Liver (tissue), 3 donors: ENCODE results near the gene SLPI.

ENCODE experiments used
- GABPA ChIP-seq, 2 donors: IDR thresholded peaks in 1 of 2; conservative IDR thresholded peaks in 1 of 2; 2 replicates each; pipeline ENCODE4 v1.6.1; 2016; ENCODE audit warnings: antibody characterized with exemption in 2 of 2, mild to moderate bottlenecking in 1 of 2, moderate library complexity in 1 of 2
- HNF4G ChIP-seq: IDR thresholded peaks from 2 replicates; pipeline ENCODE4 v1.6.1; 2016; ENCODE audit warnings: antibody characterized with exemption
- JUND ChIP-seq, 2 donors: IDR thresholded peaks; 2 replicates each; pipeline ENCODE4 v1.6.1; 2016; ENCODE audit warnings: antibody characterized with exemption in 2 of 2
- SP1 ChIP-seq: IDR thresholded peaks from 2 replicates; pipeline ENCODE4 v1.6.1; 2018; ENCODE audit warnings: antibody characterized with exemption, mild to moderate bottlenecking
- TAF1 ChIP-seq: conservative IDR thresholded peaks from 2 replicates; pipeline ENCODE4 v1.6.1; 2016; ENCODE audit warnings: antibody characterized with exemption, mild to moderate bottlenecking
- YY1 ChIP-seq: IDR thresholded peaks from 2 replicates; pipeline ENCODE4 v1.6.1; 2016; ENCODE audit warnings: antibody characterized with exemption, mild to moderate bottlenecking
- TF ChIP-seq, protein P1 (sequence below): fragments of 150-350 bp; IDR thresholded peaks from 2 replicates; pipeline ENCODE4 v1.5.1; 2017; ENCODE audit warnings: improper control_type of control experiment, low read depth, low read length; ENCODE audit not compliant: missing input control
- TF ChIP-seq, protein P2 (sequence below): IDR thresholded peaks from 2 replicates; pipeline ENCODE4 v1.6.1; 2016; ENCODE audit warnings: antibody characterized with exemption
- TF ChIP-seq, protein P3 (sequence below): IDR thresholded peaks from 2 replicates; pipeline ENCODE4 v1.6.1; 2016; ENCODE audit warnings: antibody characterized with exemption
- TF ChIP-seq, protein P4 (sequence below): IDR thresholded peaks from 2 replicates; pipeline ENCODE4 v1.6.1; 2016; ENCODE audit warnings: antibody characterized with exemption, mild to moderate bottlenecking
- TF ChIP-seq, protein P5 (sequence below): IDR thresholded peaks from 2 replicates; pipeline ENCODE4 v1.6.1; 2016; ENCODE audit warnings: antibody characterized with exemption
- donor health status: healthy.
- donor health status: healthy.

DNA sequence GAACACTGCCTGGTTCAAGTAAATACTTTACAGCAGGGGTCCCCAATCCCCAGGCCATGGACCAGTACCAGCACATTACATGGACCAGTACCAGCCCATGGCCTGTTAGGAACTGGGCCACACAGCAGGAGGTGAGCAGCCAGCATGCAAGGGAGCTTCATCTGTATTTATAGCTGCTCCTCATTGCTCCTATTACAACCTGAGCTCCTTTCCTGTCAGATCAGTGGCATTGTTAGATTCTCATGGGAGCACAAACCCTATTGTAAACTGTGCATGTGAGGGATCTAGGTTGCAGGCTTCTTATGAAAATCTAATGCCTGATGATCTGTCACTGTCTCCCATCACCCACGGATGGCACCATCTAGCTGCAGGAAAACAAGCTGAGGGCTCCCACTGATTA is 40.3 kb upstream of the SLPI start:
- TF ChIP-seq, protein P1, sequence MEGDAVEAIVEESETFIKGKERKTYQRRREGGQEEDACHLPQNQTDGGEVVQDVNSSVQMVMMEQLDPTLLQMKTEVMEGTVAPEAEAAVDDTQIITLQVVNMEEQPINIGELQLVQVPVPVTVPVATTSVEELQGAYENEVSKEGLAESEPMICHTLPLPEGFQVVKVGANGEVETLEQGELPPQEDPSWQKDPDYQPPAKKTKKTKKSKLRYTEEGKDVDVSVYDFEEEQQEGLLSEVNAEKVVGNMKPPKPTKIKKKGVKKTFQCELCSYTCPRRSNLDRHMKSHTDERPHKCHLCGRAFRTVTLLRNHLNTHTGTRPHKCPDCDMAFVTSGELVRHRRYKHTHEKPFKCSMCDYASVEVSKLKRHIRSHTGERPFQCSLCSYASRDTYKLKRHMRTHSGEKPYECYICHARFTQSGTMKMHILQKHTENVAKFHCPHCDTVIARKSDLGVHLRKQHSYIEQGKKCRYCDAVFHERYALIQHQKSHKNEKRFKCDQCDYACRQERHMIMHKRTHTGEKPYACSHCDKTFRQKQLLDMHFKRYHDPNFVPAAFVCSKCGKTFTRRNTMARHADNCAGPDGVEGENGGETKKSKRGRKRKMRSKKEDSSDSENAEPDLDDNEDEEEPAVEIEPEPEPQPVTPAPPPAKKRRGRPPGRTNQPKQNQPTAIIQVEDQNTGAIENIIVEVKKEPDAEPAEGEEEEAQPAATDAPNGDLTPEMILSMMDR: no peak
- TF ChIP-seq YY1: no peak
- TF ChIP-seq, protein P2, sequence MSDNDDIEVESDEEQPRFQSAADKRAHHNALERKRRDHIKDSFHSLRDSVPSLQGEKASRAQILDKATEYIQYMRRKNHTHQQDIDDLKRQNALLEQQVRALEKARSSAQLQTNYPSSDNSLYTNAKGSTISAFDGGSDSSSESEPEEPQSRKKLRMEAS: no peak
- TF ChIP-seq, protein P3, sequence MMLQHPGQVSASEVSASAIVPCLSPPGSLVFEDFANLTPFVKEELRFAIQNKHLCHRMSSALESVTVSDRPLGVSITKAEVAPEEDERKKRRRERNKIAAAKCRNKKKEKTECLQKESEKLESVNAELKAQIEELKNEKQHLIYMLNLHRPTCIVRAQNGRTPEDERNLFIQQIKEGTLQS: no peak
- TF ChIP-seq SP1: no peak
- TF ChIP-seq, protein P4, sequence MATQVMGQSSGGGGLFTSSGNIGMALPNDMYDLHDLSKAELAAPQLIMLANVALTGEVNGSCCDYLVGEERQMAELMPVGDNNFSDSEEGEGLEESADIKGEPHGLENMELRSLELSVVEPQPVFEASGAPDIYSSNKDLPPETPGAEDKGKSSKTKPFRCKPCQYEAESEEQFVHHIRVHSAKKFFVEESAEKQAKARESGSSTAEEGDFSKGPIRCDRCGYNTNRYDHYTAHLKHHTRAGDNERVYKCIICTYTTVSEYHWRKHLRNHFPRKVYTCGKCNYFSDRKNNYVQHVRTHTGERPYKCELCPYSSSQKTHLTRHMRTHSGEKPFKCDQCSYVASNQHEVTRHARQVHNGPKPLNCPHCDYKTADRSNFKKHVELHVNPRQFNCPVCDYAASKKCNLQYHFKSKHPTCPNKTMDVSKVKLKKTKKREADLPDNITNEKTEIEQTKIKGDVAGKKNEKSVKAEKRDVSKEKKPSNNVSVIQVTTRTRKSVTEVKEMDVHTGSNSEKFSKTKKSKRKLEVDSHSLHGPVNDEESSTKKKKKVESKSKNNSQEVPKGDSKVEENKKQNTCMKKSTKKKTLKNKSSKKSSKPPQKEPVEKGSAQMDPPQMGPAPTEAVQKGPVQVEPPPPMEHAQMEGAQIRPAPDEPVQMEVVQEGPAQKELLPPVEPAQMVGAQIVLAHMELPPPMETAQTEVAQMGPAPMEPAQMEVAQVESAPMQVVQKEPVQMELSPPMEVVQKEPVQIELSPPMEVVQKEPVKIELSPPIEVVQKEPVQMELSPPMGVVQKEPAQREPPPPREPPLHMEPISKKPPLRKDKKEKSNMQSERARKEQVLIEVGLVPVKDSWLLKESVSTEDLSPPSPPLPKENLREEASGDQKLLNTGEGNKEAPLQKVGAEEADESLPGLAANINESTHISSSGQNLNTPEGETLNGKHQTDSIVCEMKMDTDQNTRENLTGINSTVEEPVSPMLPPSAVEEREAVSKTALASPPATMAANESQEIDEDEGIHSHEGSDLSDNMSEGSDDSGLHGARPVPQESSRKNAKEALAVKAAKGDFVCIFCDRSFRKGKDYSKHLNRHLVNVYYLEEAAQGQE: no peak
- TF ChIP-seq JUND (IDR thresholded peaks at IDR 0.05): no peak
- TF ChIP-seq GABPA (IDR thresholded peaks at IDR 0.05 in 1 of 2, conservative IDR thresholded peaks at IDR 0.05 in 1 of 2): no peak
- TF ChIP-seq, protein P5, sequence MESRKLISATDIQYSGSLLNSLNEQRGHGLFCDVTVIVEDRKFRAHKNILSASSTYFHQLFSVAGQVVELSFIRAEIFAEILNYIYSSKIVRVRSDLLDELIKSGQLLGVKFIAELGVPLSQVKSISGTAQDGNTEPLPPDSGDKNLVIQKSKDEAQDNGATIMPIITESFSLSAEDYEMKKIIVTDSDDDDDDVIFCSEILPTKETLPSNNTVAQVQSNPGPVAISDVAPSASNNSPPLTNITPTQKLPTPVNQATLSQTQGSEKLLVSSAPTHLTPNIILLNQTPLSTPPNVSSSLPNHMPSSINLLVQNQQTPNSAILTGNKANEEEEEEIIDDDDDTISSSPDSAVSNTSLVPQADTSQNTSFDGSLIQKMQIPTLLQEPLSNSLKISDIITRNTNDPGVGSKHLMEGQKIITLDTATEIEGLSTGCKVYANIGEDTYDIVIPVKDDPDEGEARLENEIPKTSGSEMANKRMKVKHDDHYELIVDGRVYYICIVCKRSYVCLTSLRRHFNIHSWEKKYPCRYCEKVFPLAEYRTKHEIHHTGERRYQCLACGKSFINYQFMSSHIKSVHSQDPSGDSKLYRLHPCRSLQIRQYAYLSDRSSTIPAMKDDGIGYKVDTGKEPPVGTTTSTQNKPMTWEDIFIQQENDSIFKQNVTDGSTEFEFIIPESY: no peak
- TF ChIP-seq HNF4G: no peak
- no peak for TF ChIP-seq TAF1
